GM23338 (cell line): Measurements from ENCODE around the gene CNTROB. TPM values are rescaled to one million over a fixed set of nuclear protein-coding genes. Genes with fewer than 3 reads are reported as not detected.
A peak's percentile ranks its signal among the peaks of the same experiment; 100 is the strongest.

ENCODE experiments used
- ATAC-seq: fragments of 200-7000 bp; cut with Tn5 transposase; 3 replicates; pipeline ENCODE4 v1.9.1; 2020
- DNase-seq: peaks from one replicate; pipeline ENCODE4 v3.0.0-alpha.2; 2015; ENCODE audit warnings: low spot score
- H2AFZ ChIP-seq: fragments of 200-600 bp; sonication (generic); 2 replicates; pipeline ENCODE4 v1.8.0; 2016; ENCODE audit warnings: antibody characterized with exemption, mild to moderate bottlenecking, moderate library complexity
- H3F3A ChIP-seq: fragments of 200-600 bp; sonication (generic); replicated peaks from 2 replicates; pipeline ENCODE4 v1.8.0; 2017; ENCODE audit warnings: antibody characterized with exemption, mixed run types, low read depth
- H3K27ac ChIP-seq: fragments of 200-600 bp; sonication (generic); 2 replicates; pipeline ENCODE4 v1.6.1; 2016; ENCODE audit warnings: low read depth
- H3K27me3 ChIP-seq: fragments of 200-600 bp; sonication (generic); 2 replicates; pipeline ENCODE4 v1.8.0; 2016; ENCODE audit warnings: mild to moderate bottlenecking, mixed run types, moderate library complexity; ENCODE audit not compliant: insufficient read depth
- H3K36me3 ChIP-seq: fragments of 200-600 bp; sonication (generic); 2 replicates; pipeline ENCODE4 v1.8.0; 2016; ENCODE audit warnings: mild to moderate bottlenecking; ENCODE audit not compliant: insufficient read depth
- H3K4me1 ChIP-seq: fragments of 200-600 bp; sonication (generic); 2 replicates; pipeline ENCODE4 v1.8.0; 2016; ENCODE audit warnings: mild to moderate bottlenecking, moderate library complexity; ENCODE audit not compliant: insufficient read depth
- H3K4me2 ChIP-seq: fragments of 200-600 bp; sonication (generic); 2 replicates; pipeline ENCODE4 v1.7.1; 2017; ENCODE audit warnings: mixed run types
- H3K4me3 ChIP-seq: fragments of 200-600 bp; sonication (generic); 2 replicates; pipeline ENCODE4 v1.6.1; 2016; ENCODE audit warnings: mixed run types
- H3K79me2 ChIP-seq: fragments of 200-600 bp; sonication (generic); replicated peaks from 2 replicates; pipeline ENCODE4 v1.8.0; 2017; ENCODE audit warnings: mild to moderate bottlenecking; ENCODE audit not compliant: insufficient read depth
- H3K9me2 ChIP-seq: fragments of 200-600 bp; sonication (generic); 2 replicates; pipeline ENCODE4 v1.8.0; 2017; ENCODE audit not compliant: insufficient read depth
- H4K20me1 ChIP-seq: fragments of 200-600 bp; sonication (generic); replicated peaks from 2 replicates; pipeline ENCODE4 v1.8.0; 2017; ENCODE audit warnings: mild to moderate bottlenecking; ENCODE audit not compliant: insufficient read depth
- H3K27ac Mint-ChIP-seq: 2 replicates; pipeline ENCODE4 v1.8.0; 2020; ENCODE audit warnings: inconsistent platforms, mild to moderate bottlenecking, moderate library complexity, mixed read lengths
- H3K27me3 Mint-ChIP-seq: 3 replicates; pipeline ENCODE4 v1.8.0; 2022; ENCODE audit warnings: low read depth, mild to moderate bottlenecking, moderate library complexity, mixed read lengths, inconsistent platforms; ENCODE audit not compliant: insufficient read depth, poor library complexity
- H3K36me3 Mint-ChIP-seq: 3 replicates; pipeline ENCODE4 v1.8.0; 2021; ENCODE audit warnings: low read depth, mild to moderate bottlenecking, inconsistent platforms, moderate library complexity, mixed read lengths
- H3K4me1 Mint-ChIP-seq: 3 replicates; pipeline ENCODE4 v1.8.0; 2020; ENCODE audit warnings: mild to moderate bottlenecking, inconsistent platforms, mixed read lengths
- H3K4me3 Mint-ChIP-seq: 3 replicates; pipeline ENCODE4 v1.8.0; 2021; ENCODE audit warnings: moderate library complexity, mild to moderate bottlenecking, inconsistent platforms, mixed read lengths
- H3K9me3 Mint-ChIP-seq: 3 replicates; pipeline ENCODE4 v1.8.0; 2020; ENCODE audit warnings: moderate library complexity, mild to moderate bottlenecking, inconsistent platforms, mixed read lengths
- CREB1 ChIP-seq: fragments of 250-450 bp; sonication (Bioruptor Pico); IDR thresholded peaks from 2 replicates; pipeline ENCODE4 v1.5.0; 2020; ENCODE audit warnings: low read depth, mild to moderate bottlenecking, moderate library complexity
- EZH2 ChIP-seq: fragments of 200-600 bp; sonication (generic); IDR thresholded peaks from one replicate; pipeline ENCODE4 v1.8.0; 2017; ENCODE audit warnings: antibody characterized with exemption, mild to moderate bottlenecking, low read depth; ENCODE audit not compliant: unreplicated experiment
- NANOG ChIP-seq: IDR thresholded peaks from 2 replicates; pipeline ENCODE4 v1.6.1; 2016; ENCODE audit warnings: antibody characterized with exemption, borderline replicate concordance
- POLR2AphosphoS5 ChIP-seq: IDR thresholded peaks from 2 replicates; pipeline ENCODE4 v1.6.1; 2016; ENCODE audit warnings: antibody characterized with exemption, low read depth
- STAT1 ChIP-seq: IDR thresholded peaks from one replicate; pipeline ENCODE4 v1.6.1; 2016; ENCODE audit warnings: antibody characterized with exemption; ENCODE audit not compliant: unreplicated experiment
- ZNF114 ChIP-seq: fragments of 250-450 bp; sonication (Bioruptor Pico); IDR thresholded peaks from 2 replicates; pipeline ENCODE4 v1.5.0; 2020; ENCODE audit warnings: mild to moderate bottlenecking, moderate library complexity
- ZNF331 ChIP-seq: fragments of 250-450 bp; sonication (Bioruptor Pico); IDR thresholded peaks from 2 replicates; pipeline ENCODE4 v1.5.0; 2020; ENCODE audit warnings: low read depth, mild to moderate bottlenecking, moderate library complexity
- ZNF462 ChIP-seq: fragments of 250-450 bp; sonication (Bioruptor Pico); IDR thresholded peaks from 2 replicates; pipeline ENCODE4 v1.5.0; 2020; ENCODE audit warnings: mild to moderate bottlenecking, moderate library complexity
- long read RNA-seq: library from polyadenylated mRNA; unstranded; transcript quantifications from one replicate; pipeline ENCODE4 v2.0.0, GENCODE V29; 2020; ENCODE audit not compliant: unreplicated experiment
- polyA plus RNA-seq: library from polyadenylated mRNA; unstranded; fragments of >200 nt; fragmentation: Nextera tagmentation; extraction: Ambion mirVana; gene quantifications from 2 replicates; pipeline ENCODE4 v1.2.1, GENCODE V29; 2016
- total RNA-seq: library from RNA; depleted of rRNA; stranded (reverse); fragments of >200 nt; shearing (Covaris generic); gene quantifications from 2 replicates; pipeline ENCODE4 v1.2.3, GENCODE V29; 2014; rRNA removed

CNTROB gene
- total RNA-seq (18.4 and 18.5 TPM in 2 replicates), polyA plus RNA-seq (16.3 and 17.8 TPM in 2 replicates)
- long read RNA-seq, partial matches to known transcripts = 1 of 2 reads
- long read RNA-seq, other reads (novel, unspliced or antisense) = 1 of 2 reads

GRCh38 chr17:7931709-7932482 lies at the start of gene CNTROB, which contains the start of gene TRAPPC1:
Gene CNTROB, plus strand, starts transcription at chr17:7932206. Its CDS starts 874 bp downstream, at chr17:7933080.
Gene TRAPPC1, minus strand, starts transcription at chr17:7931946. Its CDS starts 117 bp downstream, at chr17:7931829.
- peak; percentile 97 for TF ChIP-seq CREB1 (CRISPR knock-in tag)
- no peak for TF ChIP-seq NANOG
- TF ChIP-seq POLR2AphosphoS5 = peak; percentile 84
- H3K4me3 ChIP-seq = peak within 1 kb of the TSS; percentile 83
- no peak within 1 kb of the TSS for H3K27ac ChIP-seq
- Mint-ChIP-seq H3K4me3 (peak within 1 kb of the TSS; percentile 97), H3K36me3 (peaks cover 15% of the 10 kb centered on the region), H3K9me3 (peaks cover 2% of the 10 kb centered on the region; the same call in 1 of the 3 replicates), H3K27ac (peak within 1 kb of the TSS; percentile 97), H3K27me3 (peaks cover 35% of the 10 kb centered on the region), H3K4me1 (peaks cover 27% of the 10 kb centered on the region)
- ATAC-seq = peak; percentile 82
- H3K4me2 ChIP-seq = peak within 1 kb of the TSS; percentile 96
- no peaks in the 10 kb centered on the region for H3K9me2 ChIP-seq
- H3F3A ChIP-seq = no peaks in the 10 kb centered on the region
- H3K36me3 ChIP-seq = 0 out of 2 replicates have a peak, but pooled peaks cover under 1% of the 10 kb centered on the region
- peaks cover 34% of the 10 kb centered on the region for H3K27me3 ChIP-seq
- H3K79me2 ChIP-seq = peaks cover 12% of the 10 kb centered on the region
- peak within 1 kb of the TSS; percentile 98 for H2AFZ ChIP-seq
- peak; percentile 98 for DNase-seq
- peaks cover 12% of the 10 kb centered on the region for H4K20me1 ChIP-seq
- H3K4me1 ChIP-seq = peaks cover 19% of the 10 kb centered on the region

- H3K9me2 ChIP-seq = no peaks in the 10 kb centered on the region
- H3K79me2 ChIP-seq = no peaks in the 10 kb centered on the region
- H3K4me3 ChIP-seq = no peak overlapping the region
- Mint-ChIP-seq H3K27ac (no peak overlapping the region), H3K4me1 (peaks cover 3% of the 10 kb centered on the region; the same call in 1 of the 3 replicates), H3K36me3 (no peaks in the 10 kb centered on the region; the same call in 2 of the 3 replicates), H3K27me3 (peaks cover 2% of the 10 kb centered on the region), H3K4me3 (no peak overlapping the region), H3K9me3 (no peaks in the 10 kb centered on the region; the same call in 2 of the 3 replicates)
- H2AFZ ChIP-seq = no peak overlapping the region
- H3K4me2 ChIP-seq = no peak overlapping the region
- no peaks in the 10 kb centered on the region for H4K20me1 ChIP-seq
- no peak for TF ChIP-seq NANOG
- no peak for TF ChIP-seq EZH2
- TF ChIP-seq ZNF331 (CRISPR knock-in tag) = no peak
- TF ChIP-seq STAT1 = no peak
- TF ChIP-seq CREB1 (CRISPR knock-in tag) = no peak
- no peak for TF ChIP-seq POLR2AphosphoS5
- TF ChIP-seq ZNF114 (CRISPR knock-in tag) = no peak
- H3K4me1 ChIP-seq = peaks cover 29% of the 10 kb centered on the region
- H3F3A ChIP-seq = peaks cover 8% of the 10 kb centered on the region
- peaks cover 60% of the 10 kb centered on the region for H3K27me3 ChIP-seq
- ATAC-seq (no peak), DNase-seq (no peak)
- no peaks in the 10 kb centered on the region for H3K36me3 ChIP-seq
- H3K27ac ChIP-seq = no peak overlapping the region
Measured at GRCh38 chr17:7882629-7883028, 49.4 kb upstream of the CNTROB start.

- H3K4me3 Mint-ChIP-seq = peak overlapping the region; percentile 74
- peaks cover 3% of the 10 kb centered on the region; the same call in 1 of the 3 replicates for H3K4me1 Mint-ChIP-seq
- Histone ChIP-seq H3K4me2 (peak overlapping the region; percentile 70), H4K20me1 (no peaks in the 10 kb centered on the region), H2AFZ (no peak overlapping the region), H3K9me2 (no peaks in the 10 kb centered on the region), H3K4me1 (peaks cover 40% of the 10 kb centered on the region), H3F3A (peaks cover 8% of the 10 kb centered on the region), H3K27ac (no peak overlapping the region), H3K4me3 (peak overlapping the region; percentile 36; the same call in 1 of the 2 replicates), H3K27me3 (peaks cover 71% of the 10 kb centered on the region), H3K79me2 (no peaks in the 10 kb centered on the region), H3K36me3 (no peaks in the 10 kb centered on the region)
- H3K27me3 Mint-ChIP-seq = peaks cover 2% of the 10 kb centered on the region
- no peak overlapping the region for H3K27ac Mint-ChIP-seq
- no peaks in the 10 kb centered on the region; the same call in 2 of the 3 replicates for H3K36me3 Mint-ChIP-seq
- DNase-seq (no peak), ATAC-seq (no peak)
- no peaks in the 10 kb centered on the region; the same call in 2 of the 3 replicates for H3K9me3 Mint-ChIP-seq
- TF ChIP-seq ZNF331 (CRISPR knock-in tag) = no peak
- TF ChIP-seq ZNF462 (CRISPR knock-in tag) = no peak
Measured at GRCh38 chr17:7883781-7884386, 48.1 kb upstream of the CNTROB start.
